ENCODE results near the gene PLCXD3. TPM values are rescaled to one million over a fixed set of nuclear protein-coding genes. Genes with fewer than 3 reads are reported as not detected.

Gene PLCXD3
- total and polyA plus RNA-seq, 2 of the 4 experiments (the other 2 are of a cell fraction) = under 0.01 to 0.02 TPM

- H3K9me1 ChIP-seq (ENCODE audit: insufficient read depth, low read length) = no peaks in the 10 kb centered on the region
- dilution Hi-C loops (cut with HindIII; ENCODE audit: low sequenced_read_pairs, unreplicated experiment) = no loop called here
- no peak overlapping the region for H3K4me3 ChIP-seq (ENCODE audit: insufficient read depth, low read depth, low read length)
- intact Hi-C loops (cut with micrococcal nuclease) = loop anchor here (5.0 kb wide), 1 partner anchor 620 kb away; no protein-coding TSS in a partner anchor
- H3K4me2 ChIP-seq (ENCODE audit: low read depth, low read length) = no peak overlapping the region
- no peaks in the 10 kb centered on the region for H3K36me3 ChIP-seq (ENCODE audit: control insufficient read depth, insufficient read depth, low read length)
- WGBS, 2 experiments (ENCODE audit: extremely low coverage in 2 of 2, insufficient read length in 1 of 2) = no CpG with 5 or more reads among the region's 2 CpGs
- ChIA-PET POLR2A (ENCODE audit: unreplicated experiment) (no interaction called here), CTCF (no interaction called here)
- H3K9ac ChIP-seq (ENCODE audit: low read depth, low read length) = no peak overlapping the region
- H2BK5ac ChIP-seq (ENCODE audit: low read depth, low read length, poor library complexity, severe bottlenecking) = no peak overlapping the region
- H2AFZ ChIP-seq (replicated peaks; ENCODE audit: low read length, poor library complexity) = no peak overlapping the region
- H3K4me1 ChIP-seq (ENCODE audit: control insufficient read depth, insufficient read depth, low read length) = peaks cover 3% of the 10 kb centered on the region; the same call in 1 of the 2 replicates
- no peak overlapping the region for H3K14ac ChIP-seq (replicated peaks; ENCODE audit: low read depth, low read length)
- DNase-seq (no peak), ATAC-seq (ENCODE audit: low read depth) (no peak)
- H2BK20ac ChIP-seq (ENCODE audit: low read depth, low read length) = no peak overlapping the region
- H2AK5ac ChIP-seq (ENCODE audit: low read depth, low read length) = no peak overlapping the region
- no peak overlapping the region for H4K8ac ChIP-seq (ENCODE audit: low read depth in 2 of 2, low read length in 2 of 2)
- H3K4ac ChIP-seq (ENCODE audit: low read depth, low read length) = no peak overlapping the region
- BruUV-seq (replicated peaks) = no TSS peak
- no peak overlapping the region for H2BK15ac ChIP-seq (ENCODE audit: low read depth, low read length)
- H3K27me3 ChIP-seq (ENCODE audit: control insufficient read depth, insufficient read depth, low read length) = no peaks in the 10 kb centered on the region
- no peak overlapping the region for H3K56ac ChIP-seq (ENCODE audit: extremely low read depth, insufficient read depth, low read length)
- no peaks in the 10 kb centered on the region for H3K79me1 ChIP-seq (ENCODE audit: low read depth in 1 of 2, low read length in 2 of 2)
- no peak for TF ChIP-seq MAFK (IDR thresholded peaks at IDR 0.05; ENCODE audit: low read depth, low read length)
- peak; percentile 67 for TF ChIP-seq CEBPB (IDR thresholded peaks at IDR 0.05; ENCODE audit: low read depth, low read length)
- no peaks in the 10 kb centered on the region for H4K20me1 ChIP-seq (ENCODE audit: insufficient read depth, low read length)
- no peak overlapping the region for H4K91ac ChIP-seq (ENCODE audit: insufficient read depth, low read depth, low read length)
- no peak overlapping the region for H3K23ac ChIP-seq (ENCODE audit: low read depth, low read length)
- no peak overlapping the region for H3K27ac ChIP-seq (ENCODE audit: insufficient read depth, low read length)
- H4K5ac ChIP-seq (ENCODE audit: low read depth, low read length) = no peak overlapping the region
- H2BK120ac ChIP-seq (ENCODE audit: low read depth, low read length) = no peak overlapping the region
- H2AK9ac ChIP-seq (replicated peaks; ENCODE audit: low read depth, low read length, poor library complexity) = no peak overlapping the region
- in situ Hi-C loops (cut with MboI; ENCODE audit: low sequenced_read_pairs) = no loop called here
- no peak overlapping the region for H3K18ac ChIP-seq (ENCODE audit: low read depth, low read length)
- H3K9me3 ChIP-seq (ENCODE audit: control insufficient read depth, insufficient read depth, low read length) = no peaks in the 10 kb centered on the region
These were observed 11.9 kb upstream of the PLCXD3 start for GRCh38 chr5:41522193-41522786.

All from IMR-90 (cell line).